Hypothalamus (tissue), 51 donors: ENCODE results near the gene KLK1.

ENCODE experiments used
- DNase-seq, 51 donors: peaks; one replicate each; lab custom pipeline; 2025; lab: John Stamatoyannopoulos, UW

The KLK1 gene

GRCh38 chr19:50836543-50837195, 13.1 kb upstream of the KLK1 start:
- no peak for DNase-seq

- DNase-seq = peak in 41 of 51 donors; percentile 1 to 72 (median 25)
Measured at GRCh38 chr19:50835785-50836542, 12.4 kb upstream of the KLK1 start.

- no peak for DNase-seq
Measured at GRCh38 chr19:50835103-50835784, 11.7 kb upstream of the KLK1 start.

GRCh38 chr19:50833802-50834167, 10.2 kb upstream of the KLK1 start:
- DNase-seq = no peak

GRCh38 chr19:50833117-50833801, 9.7 kb upstream of the KLK1 start, which contains the start of gene KLK15:
Gene KLK15 (minus strand): TSS chr19:50833574. CDS start chr19:50831492, 2,082 bp downstream.
- DNase-seq = no peak

- DNase-seq = no peak
Measured at GRCh38 chr19:50832666-50833065, 9.1 kb upstream of the KLK1 start.

- DNase-seq = no peak
Measured at GRCh38 chr19:50831026-50831396, 7.4 kb upstream of the KLK1 start.

GRCh38 chr19:50830266-50831025, 6.9 kb upstream of the KLK1 start:
- no peak for DNase-seq

- no peak for DNase-seq
Measured at GRCh38 chr19:50829801-50830200, 6.2 kb upstream of the KLK1 start.

GRCh38 chr19:50827476-50827875, 3.9 kb upstream of the KLK1 start:
- DNase-seq = no peak

GRCh38 chr19:50826492-50827240, 3.1 kb upstream of the KLK1 start:
- no peak for DNase-seq

- DNase-seq = no peak
Measured at GRCh38 chr19:50822661-50823208, 852 bp downstream of the KLK1 start.

- no peak for DNase-seq
Measured at GRCh38 chr19:50821622-50822021, 2.0 kb downstream of the KLK1 start.

GRCh38 chr19:50821248-50821612, 2.4 kb downstream of the KLK1 start:
- no peak for DNase-seq

- no peak for DNase-seq
Measured at GRCh38 chr19:50820549-50821247, 2.9 kb downstream of the KLK1 start.

- DNase-seq = no peak
Measured at GRCh38 chr19:50820086-50820485, 3.5 kb downstream of the KLK1 start.

- DNase-seq = no peak
Measured at GRCh38 chr19:50819636-50820035, 4.0 kb downstream of the KLK1 start.

- DNase-seq = no peak
Measured at GRCh38 chr19:50818859-50819472, 4.6 kb downstream of the KLK1 start.
